Spleen (tissue), 11 donors: ENCODE data around the gene DRAXIN. TPM values are rescaled to one million over a fixed set of nuclear protein-coding genes. Genes with fewer than 3 reads are reported as not detected.

ENCODE experiments used
- DNase-seq: peaks from one replicate; pipeline ENCODE4 v3.0.0-alpha.2; 2020
- H3K27ac ChIP-seq, 8 donors: fragments of 200-600 bp; sonication (generic) in 7 of 8; 1 replicate in 4 of 8; 2 replicates in 4 of 8; pipeline versions ENCODE4 v1.5.0 to v1.8.0; 2016 to 2021; ENCODE audit warnings: inconsistent platforms in 4 of 8, mild to moderate bottlenecking in 4 of 8, moderate library complexity in 1 of 8
- H3K27me3 ChIP-seq, 7 donors: fragments of 200-600 bp; sonication (generic) in 6 of 7; replicated peaks in 1 of 7; 1 replicate in 4 of 7; 2 replicates in 3 of 7; pipeline versions ENCODE4 v1.5.0 to v1.8.0; 2016 to 2021; ENCODE audit warnings: inconsistent platforms in 3 of 7, mild to moderate bottlenecking in 1 of 7
- H3K36me3 ChIP-seq, 6 donors: fragments of 200-600 bp; sonication (generic) in 5 of 6; 1 replicate in 4 of 6; 2 replicates in 2 of 6; pipeline versions ENCODE4 v1.5.0 to v1.8.0; 2016 to 2021; ENCODE audit warnings: inconsistent platforms in 2 of 6
- H3K4me1 ChIP-seq, 6 donors: fragments of 200-600 bp; sonication (generic) in 5 of 6; 1 replicate in 3 of 6; 2 replicates in 3 of 6; pipeline versions ENCODE4 v1.5.0 to v1.8.0; 2016 to 2021; ENCODE audit warnings: inconsistent platforms in 3 of 6
- H3K4me3 ChIP-seq, 8 donors: fragments of 200-600 bp; sonication (generic) in 7 of 8; 1 replicate in 4 of 8; 2 replicates in 4 of 8; pipeline versions ENCODE4 v1.5.0 to v1.8.0; 2016 to 2021; ENCODE audit warnings: inconsistent platforms in 4 of 8, mild to moderate bottlenecking in 4 of 8, moderate library complexity in 2 of 8
- H3K9me3 ChIP-seq, 8 donors: fragments of 200-600 bp; sonication (generic) in 7 of 8; 1 replicate in 4 of 8; 2 replicates in 4 of 8; pipeline versions ENCODE4 v1.5.0 to v1.8.0; 2016 to 2021; ENCODE audit warnings: inconsistent platforms in 4 of 8
- POLR2A ChIP-seq, 3 donors: fragments of 450-650 bp; IDR thresholded peaks; one replicate each; pipeline ENCODE4 v1.5.1; 2017; ENCODE audit warnings: antibody characterized with exemption in 3 of 3, mild to moderate bottlenecking in 1 of 3
- POLR2AphosphoS5 ChIP-seq, 3 donors: sonication (generic); formaldehyde crosslinking; IDR thresholded peaks; one replicate each; pipeline ENCODE4 v1.5.1; 2017; ENCODE audit warnings: antibody characterized with exemption in 3 of 3
- WGBS, 5 donors: extraction: QIAGEN DNeasy Blood & Tissue Kit in 3 of 5; methylation state at CpG; one replicate each; pipeline versions ENCODE4 v1.1.5 to v1.1.7; 2013 to 2018; 5-methylcytosine and 5-hydroxymethylcytosine counted together
- intact Hi-C: fragments of 100-400 bp; cut with DNase I; formaldehyde crosslinking; loops from one replicate; pipeline ENCODE4 v1.15.0; 2023; ENCODE audit warnings: low total_unique reads
- polyA plus RNA-seq, 3 donors: library from polyadenylated mRNA; stranded (reverse); fragments of 200-250 nt; gene quantifications; one replicate each; pipeline ENCODE4 v1.2.1, GENCODE V29; 2013
- total RNA-seq, 7 donors: library from RNA; depleted of rRNA in 3 of 7; stranded (reverse); fragments of >200 nt in 3 of 7; fragmentation: NEBNext Ultra II Directional in 4 of 7; extraction: Animal tissue kit (Norgen Biotek cat#: 25700) in 4 of 7; gene quantifications; one replicate each; pipeline versions ENCODE4 v1.1.0 to v1.2.1, GENCODE V29; 2016 to 2021
- TF ChIP-seq, protein P1 (sequence below), 11 experiments: fragments of 200-600 bp in 7 of 11; fragments of 450-650 bp in 4 of 11; sonication (generic) in 4 of 11; IDR thresholded peaks in 8 of 11; conservative IDR thresholded peaks in 3 of 11; 1 replicate in 7 of 11; 2 replicates in 4 of 11; pipeline versions ENCODE4 v1.4.0 to v1.8.0; 2016 to 2021; ENCODE audit warnings: antibody characterized with exemption in 11 of 11, inconsistent platforms in 4 of 11, mild to moderate bottlenecking in 1 of 11
- donor health status: healthy with polysubstance abuse.
- donor health status: DM: no; HTN: no; CAD: no; lungs with moderate emphysema.
- donor health status: DM: no; HTN: no; CAD: no.
- donor health status: Bipolar disorder and iron deficiency.
- donor health status: healthy.
- donor health status: DM: no; HTN: no; CAD: no.
- donor health status: DM: yes; HTN: yes; CAD: no.

The DRAXIN gene
- total and polyA plus RNA-seq, 10 donors = 0.04 to 0.37 (median 0.10) TPM; not detected in 3

DNA sequence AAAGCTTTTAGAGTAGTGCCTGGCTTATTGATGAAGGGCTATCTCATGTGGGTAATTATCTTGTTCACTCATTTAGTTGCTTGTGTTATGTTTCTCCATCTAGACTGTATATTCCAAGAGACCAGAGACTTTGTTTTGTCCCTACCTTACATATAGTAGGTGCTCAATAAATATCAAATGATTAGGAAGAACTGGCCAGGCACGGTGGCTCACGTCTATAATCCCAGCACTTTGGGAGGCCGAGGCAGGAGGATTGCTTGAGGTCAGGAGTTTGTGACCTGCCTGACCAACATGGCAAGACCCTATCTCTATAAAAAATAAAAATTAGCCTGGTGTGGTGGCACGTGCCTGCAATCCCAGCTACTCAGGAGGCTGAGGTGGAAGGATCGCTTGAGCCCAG lies 46.2 kb upstream of the DRAXIN start:
- peaks cover 0 to 24% (median 17%) of the 10 kb centered on the region in 6 donors for H3K4me1 ChIP-seq
- H3K4me3 ChIP-seq = no peak overlapping the region
- no peak for DNase-seq
- no peak overlapping the region for H3K27ac ChIP-seq
- TF ChIP-seq POLR2AphosphoS5 (IDR thresholded peaks at IDR 0.05) (no peak), POLR2A (IDR thresholded peaks at IDR 0.05) (no peak)
- TF ChIP-seq, protein P1, sequence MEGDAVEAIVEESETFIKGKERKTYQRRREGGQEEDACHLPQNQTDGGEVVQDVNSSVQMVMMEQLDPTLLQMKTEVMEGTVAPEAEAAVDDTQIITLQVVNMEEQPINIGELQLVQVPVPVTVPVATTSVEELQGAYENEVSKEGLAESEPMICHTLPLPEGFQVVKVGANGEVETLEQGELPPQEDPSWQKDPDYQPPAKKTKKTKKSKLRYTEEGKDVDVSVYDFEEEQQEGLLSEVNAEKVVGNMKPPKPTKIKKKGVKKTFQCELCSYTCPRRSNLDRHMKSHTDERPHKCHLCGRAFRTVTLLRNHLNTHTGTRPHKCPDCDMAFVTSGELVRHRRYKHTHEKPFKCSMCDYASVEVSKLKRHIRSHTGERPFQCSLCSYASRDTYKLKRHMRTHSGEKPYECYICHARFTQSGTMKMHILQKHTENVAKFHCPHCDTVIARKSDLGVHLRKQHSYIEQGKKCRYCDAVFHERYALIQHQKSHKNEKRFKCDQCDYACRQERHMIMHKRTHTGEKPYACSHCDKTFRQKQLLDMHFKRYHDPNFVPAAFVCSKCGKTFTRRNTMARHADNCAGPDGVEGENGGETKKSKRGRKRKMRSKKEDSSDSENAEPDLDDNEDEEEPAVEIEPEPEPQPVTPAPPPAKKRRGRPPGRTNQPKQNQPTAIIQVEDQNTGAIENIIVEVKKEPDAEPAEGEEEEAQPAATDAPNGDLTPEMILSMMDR (IDR thresholded peaks at IDR 0.05 in 8 of 11, conservative IDR thresholded peaks at IDR 0.05 in 3 of 11) = no peak
- intact Hi-C loops = loop anchor here (5.0 to 10.0 kb wide), 2 partner anchors 170 to 608 kb away; partner anchors contain the start of gene DISP3
- no peaks in the 10 kb centered on the region for H3K36me3 ChIP-seq
- WGBS, 5 donors = 90 to 94% (median 91%) methylated on average over 5 of the region's 5 CpGs
- peaks cover 0 to 60% (median 11%) of the 10 kb centered on the region in 7 donors for H3K27me3 ChIP-seq
- H3K9me3 ChIP-seq = no peaks in the 10 kb centered on the region

- Histone ChIP-seq H3K9me3 (no peaks in the 10 kb centered on the region), H3K27me3 (peaks cover 0 to 63% (median 12%) of the 10 kb centered on the region in 7 donors), H3K27ac (no peak overlapping the region), H3K4me3 (no peak overlapping the region), H3K4me1 (peaks cover 0 to 28% (median 22%) of the 10 kb centered on the region in 6 donors), H3K36me3 (no peaks in the 10 kb centered on the region)
- peak; percentile 94 for DNase-seq
- TF ChIP-seq, protein P1 (IDR thresholded peaks at IDR 0.05 in 8 of 11, conservative IDR thresholded peaks at IDR 0.05 in 3 of 11) = peak; percentile 34 to 87 (median 73)
- no peak for TF ChIP-seq POLR2A (IDR thresholded peaks at IDR 0.05)
- intact Hi-C loops = loop anchor here (5.0 to 10.0 kb wide), 2 partner anchors 171 to 608 kb away; partner anchors contain the start of gene DISP3
- WGBS, 5 donors = 29 to 36% (median 30%) methylated on average over 8 of the region's 8 CpGs
Observed at GRCh38 chr1:11645670-11646265, 45.7 kb upstream of the DRAXIN start.

- TF ChIP-seq, protein P1 (IDR thresholded peaks at IDR 0.05 in 8 of 11, conservative IDR thresholded peaks at IDR 0.05 in 3 of 11) = no peak
- TF ChIP-seq POLR2A (IDR thresholded peaks at IDR 0.05) = no peak
- TF ChIP-seq POLR2AphosphoS5 (IDR thresholded peaks at IDR 0.05) = no peak
- H3K4me3 ChIP-seq = no peak overlapping the region
- WGBS, 5 donors = 87 to 91% (median 89%) methylated on average over 9 of the region's 9 CpGs
- no peak overlapping the region for H3K27ac ChIP-seq
- H3K27me3 ChIP-seq = peaks cover 0 to 61% (median 12%) of the 10 kb centered on the region in 7 donors
- H3K36me3 ChIP-seq = no peaks in the 10 kb centered on the region
- intact Hi-C loops = loop anchor here (5.0 to 10.0 kb wide), 2 partner anchors 172 to 609 kb away; partner anchors contain the start of gene DISP3
- H3K9me3 ChIP-seq = no peaks in the 10 kb centered on the region
- no peak for DNase-seq
- H3K4me1 ChIP-seq = peaks cover 0 to 34% (median 28%) of the 10 kb centered on the region in 6 donors
Observed at GRCh38 chr1:11646317-11646716, 45.2 kb upstream of the DRAXIN start.

- peaks cover 0 to 50% (median 12%) of the 10 kb centered on the region in 7 donors for H3K27me3 ChIP-seq
- DNase-seq = no peak
- no peaks in the 10 kb centered on the region for H3K9me3 ChIP-seq
- H3K4me1 ChIP-seq = peaks cover 0 to 34% (median 28%) of the 10 kb centered on the region in 6 donors
- H3K36me3 ChIP-seq = no peaks in the 10 kb centered on the region
- H3K27ac ChIP-seq = no peak overlapping the region
- intact Hi-C loops = loop anchor here (5.0 to 10.0 kb wide), 2 partner anchors 173 to 610 kb away; partner anchors contain the start of gene DISP3
- H3K4me3 ChIP-seq = no peak overlapping the region
- TF ChIP-seq, protein P1 (IDR thresholded peaks at IDR 0.05 in 8 of 11, conservative IDR thresholded peaks at IDR 0.05 in 3 of 11) = no peak
- TF ChIP-seq POLR2A (IDR thresholded peaks at IDR 0.05) (no peak), POLR2AphosphoS5 (IDR thresholded peaks at IDR 0.05) (no peak)
- 51 to 88% (median 82%) methylated on average over 3 to 7 of the region's 7 CpGs for WGBS, 5 donors
Observed at GRCh38 chr1:11647333-11647732, 44.2 kb upstream of the DRAXIN start.
